PC-9 (cell line): ENCODE measurements around the gene BAIAP2L1. TPM values are rescaled to one million over a fixed set of nuclear protein-coding genes. Genes with fewer than 3 reads are reported as not detected.
"Not testable (repeated sequence)": the region's sequence is repeated elsewhere in the genome, so short reads cannot be mapped to it uniquely, and the experiment has no call there.

Experiments
- Bru-seq: library from RNA; stranded (reverse); fragments of 400-500 nt; gene quantifications from one replicate; lab custom pipeline; 2021; lab: Mats Ljungman, UMichigan
- BruChase-seq, 2 experiments: library from RNA; stranded (reverse); fragments of 400-500 nt; gene quantifications; one replicate each; lab custom pipeline; 2021; lab: Mats Ljungman, UMichigan
- BruUV-seq: library from RNA; stranded (reverse); fragments of 400-500 nt; replicated peaks from 2 replicates; lab custom pipeline; 2021; lab: Mats Ljungman, UMichigan
- CTCF ChIA-PET: fragments of 300-600 bp; sonication (Branson Sonifier 250); formaldehyde crosslinking; loops from one replicate; lab custom pipeline; 2022; ENCODE audit warnings: antibody characterized with exemption; lab: Charles Lee
- POLR2A ChIA-PET: fragments of 300-600 bp; sonication (Branson Sonifier 250); formaldehyde crosslinking; loops from one replicate; lab custom pipeline; 2022; ENCODE audit warnings: antibody characterized with exemption; ENCODE audit not compliant: unreplicated experiment; lab: Charles Lee
- DNase-seq, 2 experiments: peaks; one replicate each; pipeline versions ENCODE4 v3.0.0 to v3.0.0-alpha.2; 2015 to 2022; ENCODE audit warnings: mixed read lengths in 1 of 2
- H2AFZ ChIP-seq: fragments of 200-600 bp; sonication (generic); 2 replicates; pipeline ENCODE4 v1.8.1; 2017; ENCODE audit warnings: antibody characterized with exemption
- H3F3A ChIP-seq: fragments of 200-600 bp; sonication (generic); 2 replicates; pipeline ENCODE4 v1.8.1; 2017; ENCODE audit warnings: antibody characterized with exemption, mild to moderate bottlenecking, low read depth; ENCODE audit not compliant: insufficient read depth
- H3K27ac ChIP-seq: fragments of 200-600 bp; sonication (generic); 2 replicates; pipeline ENCODE4 v1.6.1; 2016; ENCODE audit warnings: mixed run types
- H3K27me3 ChIP-seq: fragments of 200-600 bp; sonication (generic); 2 replicates; pipeline ENCODE4 v1.6.1; 2016; ENCODE audit warnings: low read depth, mixed run types; ENCODE audit not compliant: insufficient read depth
- H3K36me3 ChIP-seq: fragments of 200-600 bp; sonication (generic); 2 replicates; pipeline ENCODE4 v1.6.1; 2016; ENCODE audit warnings: low read depth, mixed run types
- H3K4me1 ChIP-seq: fragments of 200-600 bp; sonication (generic); replicated peaks from 2 replicates; pipeline ENCODE4 v1.6.1; 2016; ENCODE audit warnings: mixed run types; ENCODE audit not compliant: insufficient read depth
- H3K4me2 ChIP-seq: fragments of 200-600 bp; sonication (generic); 2 replicates; pipeline ENCODE4 v1.6.1; 2017; ENCODE audit warnings: mixed run types
- H3K4me3 ChIP-seq: fragments of 200-600 bp; sonication (generic); 2 replicates; pipeline ENCODE4 v1.6.1; 2016; ENCODE audit warnings: mixed run types
- H3K79me2 ChIP-seq: fragments of 200-600 bp; sonication (generic); 2 replicates; pipeline ENCODE4 v1.6.1; 2017; ENCODE audit warnings: low read depth, mixed run types
- H3K9me2 ChIP-seq: fragments of 200-600 bp; sonication (generic); 2 replicates; pipeline ENCODE4 v1.8.1; 2017; ENCODE audit warnings: mild to moderate bottlenecking; ENCODE audit not compliant: insufficient read depth
- H3K9me3 ChIP-seq: fragments of 200-600 bp; sonication (generic); 2 replicates; pipeline ENCODE4 v1.8.1; 2016; ENCODE audit warnings: low read depth; ENCODE audit not compliant: insufficient read depth
- H4K20me1 ChIP-seq: fragments of 200-600 bp; sonication (generic); 2 replicates; pipeline ENCODE4 v1.8.1; 2017; ENCODE audit not compliant: insufficient read depth
- CTCF ChIP-seq: fragments of 200-600 bp; sonication (generic); conservative IDR thresholded peaks from 2 replicates; pipeline ENCODE4 v1.6.1; 2017; ENCODE audit warnings: mixed run types, antibody characterized with exemption, mild to moderate bottlenecking, moderate library complexity
- EZH2 ChIP-seq: fragments of 200-600 bp; sonication (generic); IDR thresholded peaks from 2 replicates; pipeline ENCODE4 v1.8.0; 2017; ENCODE audit warnings: antibody characterized with exemption, low read depth
- intact Hi-C: fragments of 100-400 bp; cut with micrococcal nuclease; formaldehyde crosslinking; loops from one replicate; pipeline ENCODE4 v1.10.0; 2022; ENCODE audit not compliant: unreplicated experiment
- long read RNA-seq: library from polyadenylated mRNA; stranded (forward); transcript quantifications from one replicate; pipeline ENCODE4 v2.0.0, GENCODE V29; 2022
- total RNA-seq: library from RNA; stranded (reverse); gene quantifications from 2 replicates; pipeline ENCODE4 v1.2.3, GENCODE V29; 2021

Gene BAIAP2L1, protein sequence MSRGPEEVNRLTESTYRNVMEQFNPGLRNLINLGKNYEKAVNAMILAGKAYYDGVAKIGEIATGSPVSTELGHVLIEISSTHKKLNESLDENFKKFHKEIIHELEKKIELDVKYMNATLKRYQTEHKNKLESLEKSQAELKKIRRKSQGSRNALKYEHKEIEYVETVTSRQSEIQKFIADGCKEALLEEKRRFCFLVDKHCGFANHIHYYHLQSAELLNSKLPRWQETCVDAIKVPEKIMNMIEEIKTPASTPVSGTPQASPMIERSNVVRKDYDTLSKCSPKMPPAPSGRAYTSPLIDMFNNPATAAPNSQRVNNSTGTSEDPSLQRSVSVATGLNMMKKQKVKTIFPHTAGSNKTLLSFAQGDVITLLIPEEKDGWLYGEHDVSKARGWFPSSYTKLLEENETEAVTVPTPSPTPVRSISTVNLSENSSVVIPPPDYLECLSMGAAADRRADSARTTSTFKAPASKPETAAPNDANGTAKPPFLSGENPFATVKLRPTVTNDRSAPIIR
- 89.4 and 102 TPM in 2 replicates for total RNA-seq
- percentile 93 among the genes with signal in this experiment for Bru-seq, nascent RNA
- percentile 87 among the genes with signal in this experiment for BruChase-seq, experiment 1, labeled RNA remaining after a 2-hour chase
- percentile 87 among the genes with signal in this experiment for BruChase-seq, experiment 2, labeled RNA remaining after a 6-hour chase
- long read RNA-seq, transcript BAIAP2L1-201 (14 exons, 3,622 nt), result major isoform, 77 of 149 reads
- long read RNA-seq, partial matches to known transcripts, result 39 of 149 reads
- long read RNA-seq, other reads (novel, unspliced or antisense), result 33 of 149 reads

- Histone ChIP-seq H2AFZ (peak within 1 kb of the TSS; percentile 74), H3K9me2 (no peaks in the 10 kb centered on the region), H3K4me2 (peak within 1 kb of the TSS; percentile 93), H3K27ac (peak within 1 kb of the TSS; percentile 85), H3K4me1 (peaks cover 29% of the 10 kb centered on the region), H4K20me1 (peaks cover 21% of the 10 kb centered on the region), H3K4me3 (peak within 1 kb of the TSS; percentile 87), H3K27me3 (no peaks in the 10 kb centered on the region), H3K9me3 (no peaks in the 10 kb centered on the region), H3K79me2 (peaks cover 44% of the 10 kb centered on the region), H3F3A (peaks cover 23% of the 10 kb centered on the region; the same call in 1 of the 2 replicates), H3K36me3 (no peaks in the 10 kb centered on the region)
- intact Hi-C loops, result loop anchor here (1.0 to 5.0 kb wide), 4 partner anchors 19 to 378 kb away; no protein-coding TSS in a partner anchor
- POLR2A ChIA-PET, result interaction anchor here (0.6 to 1.0 kb wide), 7 partner anchors 16 to 398 kb away, joined by 3 to 7 read pairs (median 5); no protein-coding TSS in a partner anchor
- TF ChIP-seq EZH2, result no peak
- no peak for TF ChIP-seq CTCF
- no TSS peak for BruUV-seq
- CTCF ChIA-PET, result interaction anchor here (0.6 to 1.6 kb wide), 11 partner anchors 9 to 336 kb away, joined by 3 to 14 read pairs (median 6); no protein-coding TSS in a partner anchor
- peak; percentile 76 to 100 for DNase-seq
Measured at GRCh38 chr7:98400542-98401340, at the start of gene BAIAP2L1. Gene BAIAP2L1, minus strand, starts transcription at chr7:98401090. Its CDS starts 238 bp downstream, at chr7:98400852.

- intact Hi-C loops, result no loop called here
- H3K36me3 ChIP-seq, result no peaks in the 10 kb centered on the region
- H3F3A ChIP-seq, result no peaks in the 10 kb centered on the region
- no peak overlapping the region for H3K27ac ChIP-seq
- BruUV-seq, result no TSS peak
- no peak for DNase-seq
- peaks cover 35% of the 10 kb centered on the region for H3K27me3 ChIP-seq
- no peak overlapping the region for H3K4me2 ChIP-seq
- TF ChIP-seq CTCF (no peak), EZH2 (no peak)
- no peaks in the 10 kb centered on the region for H3K9me2 ChIP-seq
- no peaks in the 10 kb centered on the region for H3K79me2 ChIP-seq
- ChIA-PET CTCF (no interaction called here), POLR2A (no interaction called here)
- 0 out of 2 replicates have a peak, but pooled peaks cover 5% of the 10 kb centered on the region for H3K9me3 ChIP-seq
- H4K20me1 ChIP-seq, result no peaks in the 10 kb centered on the region
- H2AFZ ChIP-seq, result no peak overlapping the region
- no peak overlapping the region for H3K4me3 ChIP-seq
- no peaks in the 10 kb centered on the region for H3K4me1 ChIP-seq
Measured at GRCh38 chr7:98448766-98449165, 47.9 kb upstream of the BAIAP2L1 start.

DNA sequence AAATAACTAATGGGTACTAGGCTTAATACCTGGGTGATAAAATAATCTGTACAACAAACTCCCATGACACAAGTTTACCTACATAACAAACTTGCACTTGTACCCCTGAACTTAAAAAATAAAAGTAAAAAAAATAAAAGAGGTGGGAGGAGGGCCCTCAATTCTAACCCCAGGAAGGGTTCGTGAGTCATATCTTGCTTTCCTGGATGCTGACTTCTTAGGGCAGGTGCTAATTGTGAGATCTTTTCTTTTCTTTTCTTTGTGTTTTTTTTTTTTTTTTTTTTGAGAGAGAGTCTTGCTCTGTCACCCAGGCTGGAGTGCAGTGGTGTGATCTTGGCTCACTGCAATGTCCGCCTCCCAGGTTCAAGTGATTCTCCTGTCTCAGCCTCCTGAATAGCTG, 40.1 kb upstream of the BAIAP2L1 start:
- H4K20me1 ChIP-seq, H3K4me3 ChIP-seq, H3K4me2 ChIP-seq, intact Hi-C loops, H3K79me2 ChIP-seq, BruUV-seq, H3K4me1 ChIP-seq, H3K9me3 ChIP-seq, H2AFZ ChIP-seq, H3K27ac ChIP-seq, POLR2A ChIA-PET, CTCF ChIA-PET, H3K27me3 ChIP-seq, DNase-seq, H3K36me3 ChIP-seq, H3F3A ChIP-seq, H3K9me2 ChIP-seq: not testable (repeated sequence)
